Smooth muscle cell of the brain vasculature (primary cell): ENCODE data around the gene SCEL.
"Not testable (repeated sequence)": the region's sequence is repeated elsewhere in the genome, so short reads cannot be mapped to it uniquely, and the experiment has no call there.

Experiments
- DNase-seq: peaks from one replicate; pipeline ENCODE4 v3.0.0-alpha.2; 2012; ENCODE audit warnings: low read depth, low spot score

The SCEL gene

GRCh38 chr13:77535448-77535847, at the start of gene SCEL:
SCEL (plus strand) TSS chr13:77535706; CDS start chr13:77555876, 20,170 bp downstream.
- no peak for DNase-seq

DNA sequence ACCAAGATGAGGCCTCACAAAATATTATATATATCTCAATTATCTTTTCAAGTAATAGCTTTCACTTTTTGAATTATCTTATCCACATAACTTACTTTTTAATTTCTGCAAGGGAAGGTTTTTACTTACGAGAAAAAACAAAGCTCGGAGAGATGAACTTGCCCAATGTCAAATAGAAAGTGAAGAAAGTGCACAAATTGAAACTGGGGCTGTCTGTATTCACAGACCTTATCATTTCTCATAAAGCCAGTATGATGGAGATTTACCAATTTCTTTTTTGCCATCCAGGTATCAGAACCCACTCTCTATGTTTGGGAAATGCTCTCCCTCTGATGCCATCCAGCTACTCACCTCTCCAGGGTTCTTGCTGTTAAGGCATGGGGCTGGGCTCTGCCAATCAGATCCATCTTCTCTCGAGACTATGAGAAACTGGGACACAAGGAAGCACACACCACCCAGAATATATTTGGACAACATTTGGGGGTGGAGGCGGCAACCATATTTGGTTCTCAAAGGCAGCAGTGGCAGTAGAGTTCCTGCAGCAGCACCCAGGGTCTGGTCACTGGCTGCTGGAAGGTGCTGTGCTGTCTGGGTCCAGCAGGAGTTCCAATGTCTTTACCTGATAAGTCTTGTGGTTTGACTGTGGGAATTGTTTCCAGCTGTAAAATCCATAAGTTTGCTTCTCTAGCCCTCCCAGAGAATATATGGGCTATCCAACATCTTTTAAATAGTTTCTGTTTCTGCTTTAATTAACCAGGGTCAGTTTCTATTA, 45.8 kb upstream of the SCEL start:
- no peak for DNase-seq

DNA sequence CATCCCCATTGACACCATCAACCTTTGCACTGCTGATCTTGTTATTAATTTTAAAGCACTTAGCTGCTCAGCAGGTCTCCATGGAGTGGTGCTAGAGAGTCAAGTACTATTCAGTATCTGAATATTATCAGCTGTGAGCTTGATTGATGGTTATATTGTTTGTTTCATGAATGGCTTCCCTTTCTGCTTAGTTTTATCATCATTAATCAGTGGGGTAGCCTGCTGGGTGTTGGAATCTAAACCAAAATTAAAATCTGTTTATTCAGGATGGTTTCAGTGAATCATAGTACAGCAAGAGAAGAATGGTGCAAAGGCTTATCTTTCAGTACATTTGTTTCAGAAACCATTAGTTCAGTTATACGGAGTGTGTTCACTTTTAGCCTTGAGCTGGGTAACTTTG, 42.5 kb upstream of the SCEL start:
- no peak for DNase-seq

GRCh38 chr13:77494226-77494625, 41.3 kb upstream of the SCEL start:
- DNase-seq = no peak

DNA sequence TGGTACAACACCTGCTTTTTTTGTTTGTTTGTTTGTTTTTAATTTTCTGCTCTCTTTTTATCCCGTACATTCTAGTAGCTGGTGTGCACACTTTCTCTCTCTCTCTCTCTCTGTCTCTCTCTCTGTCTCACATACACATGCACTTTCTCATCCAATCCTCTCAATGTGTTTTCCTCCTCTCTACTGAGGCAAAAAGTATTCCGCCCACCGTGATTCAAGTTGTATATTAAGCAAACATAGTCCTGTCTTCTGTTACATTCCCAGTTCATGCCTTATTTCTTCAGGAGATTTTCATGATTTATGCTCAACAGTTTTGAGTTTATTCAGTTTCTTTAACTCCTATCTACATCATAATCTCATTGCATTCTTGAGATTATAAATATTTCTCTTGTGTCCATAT, 38.2 kb upstream of the SCEL start:
- DNase-seq = no peak

GRCh38 chr13:77497835-77498234, 37.7 kb upstream of the SCEL start:
- DNase-seq = no peak

GRCh38 chr13:77502104-77502720, 33.3 kb upstream of the SCEL start:
- DNase-seq = no peak

DNA sequence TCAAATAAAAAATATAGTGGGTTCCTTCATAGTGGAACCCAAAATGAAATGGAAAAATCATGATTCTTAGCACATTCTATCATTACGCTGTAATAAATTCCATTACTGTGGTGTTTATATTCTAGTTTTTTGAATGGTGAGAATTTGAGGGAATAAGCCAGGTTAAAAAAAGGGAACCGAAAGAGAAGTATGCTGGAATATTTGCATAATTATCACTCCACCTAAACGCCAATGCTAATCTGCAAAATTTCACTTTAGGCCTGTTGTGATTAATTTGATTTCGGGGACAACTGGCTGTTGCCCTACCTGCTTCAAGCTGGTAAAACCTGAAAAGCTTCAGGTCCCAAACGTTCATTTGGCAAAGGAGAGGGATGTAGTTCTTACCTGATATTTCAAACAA, 32.1 kb upstream of the SCEL start:
- DNase-seq = no peak

DNA sequence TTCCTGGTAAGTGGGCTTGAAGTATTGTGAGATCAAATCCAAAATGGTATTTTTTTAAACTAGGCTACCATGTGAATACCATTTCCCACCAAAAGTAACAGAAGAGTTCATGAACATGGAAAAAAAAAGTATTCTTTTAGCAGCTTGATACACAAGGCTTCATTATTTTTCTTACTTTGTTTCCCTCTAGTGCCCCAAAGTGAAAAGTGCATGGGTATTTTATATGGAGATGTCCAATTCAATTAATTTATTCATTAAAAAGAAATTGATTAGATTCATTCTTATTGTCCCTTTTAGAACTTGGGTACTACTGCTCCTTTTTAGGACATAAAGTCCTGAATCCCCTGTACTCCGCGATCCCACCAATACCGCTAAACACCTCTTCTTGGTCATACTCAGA, 28.6 kb upstream of the SCEL start:
- DNase-seq = no peak

DNA sequence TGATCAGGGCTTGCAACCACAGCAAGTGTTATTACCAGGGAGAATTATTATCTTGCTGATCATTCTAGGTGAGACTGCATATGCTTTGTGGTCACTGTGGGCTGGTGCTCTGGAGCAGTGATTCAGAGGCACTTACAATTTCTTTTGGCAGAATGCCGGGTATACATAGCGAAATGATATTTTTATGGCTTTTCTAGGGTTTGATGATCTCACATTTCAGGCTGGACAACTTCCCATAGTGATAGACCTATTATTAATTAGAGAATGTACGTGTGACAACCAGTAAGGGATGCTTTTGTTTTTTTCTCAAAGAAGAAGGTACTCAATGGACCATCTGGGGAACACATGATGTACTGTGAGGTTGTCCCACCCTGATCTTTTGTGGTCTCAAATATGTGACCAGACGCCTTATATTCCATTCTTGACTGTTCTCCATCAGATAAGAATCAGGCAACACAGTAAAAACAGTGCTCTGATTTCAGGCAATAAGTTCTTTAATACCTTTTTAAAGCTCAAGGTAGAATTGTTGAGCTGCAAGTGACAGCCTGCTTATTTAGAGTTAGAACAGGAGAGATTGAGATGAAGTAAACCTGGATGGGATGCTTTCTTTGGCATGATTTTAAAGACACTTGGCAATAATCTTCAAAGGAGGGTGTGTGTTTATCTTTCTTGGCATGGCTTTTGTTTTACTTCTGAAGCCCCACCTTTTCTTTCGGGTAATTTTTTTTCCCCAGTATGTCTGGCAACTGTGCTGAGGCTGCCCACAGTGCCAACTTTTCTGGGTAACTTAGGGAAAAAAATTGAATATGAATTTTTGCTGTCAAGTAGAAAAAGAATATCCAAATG, 27.4 kb upstream of the SCEL start:
- DNase-seq = no peak

GRCh38 chr13:77508959-77509620, 26.4 kb upstream of the SCEL start:
- no peak for DNase-seq

GRCh38 chr13:77510156-77510555, 25.4 kb upstream of the SCEL start:
- no peak for DNase-seq

GRCh38 chr13:77511552-77511951, 24.0 kb upstream of the SCEL start:
- no peak for DNase-seq

DNA sequence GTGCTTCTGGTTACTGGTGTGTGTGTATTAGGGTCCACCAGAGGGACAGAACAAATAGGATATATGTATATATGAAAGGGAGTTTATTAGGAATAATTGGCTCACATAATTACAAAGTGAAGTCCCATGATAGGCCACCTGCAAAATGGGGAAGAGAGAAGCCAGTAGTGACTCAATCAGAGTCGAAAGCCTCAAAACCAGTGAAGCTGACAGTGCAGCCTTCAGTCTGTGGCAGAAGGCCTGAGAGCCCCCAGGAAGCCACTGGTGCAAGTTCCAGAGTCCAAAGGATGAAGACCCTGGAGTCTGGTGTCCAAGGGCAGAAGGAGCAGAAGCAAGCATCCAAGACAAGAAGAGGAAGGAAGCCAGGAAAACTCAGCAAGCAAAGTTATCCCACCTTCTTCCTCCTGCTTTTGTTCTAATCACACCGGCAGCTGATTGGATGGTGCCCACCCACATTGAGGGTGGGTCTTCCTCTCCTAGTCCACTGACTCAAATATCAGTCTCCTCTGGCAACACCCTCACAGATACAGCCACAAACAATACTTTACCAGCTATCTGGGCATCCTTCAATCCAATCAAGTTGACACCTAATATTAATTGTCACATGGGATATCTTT, 21.7 kb upstream of the SCEL start:
- no peak for DNase-seq

DNA sequence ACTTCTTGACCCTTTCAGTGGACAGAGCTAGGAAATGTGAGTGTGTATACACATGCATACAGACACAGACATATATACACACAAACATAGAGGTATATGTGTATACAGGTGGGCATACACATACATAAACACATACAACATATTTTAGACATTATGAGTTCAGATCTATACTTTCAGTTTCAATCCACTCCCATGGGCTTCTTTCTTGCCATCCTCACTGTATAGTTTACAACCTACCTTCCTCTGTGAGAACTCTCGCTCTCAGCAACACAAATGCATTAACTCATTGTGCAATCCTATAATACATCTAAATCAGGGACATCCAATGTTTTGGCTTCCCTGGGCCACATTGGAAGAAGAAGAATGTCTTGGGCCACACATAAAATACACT, 21.2 kb upstream of the SCEL start:
- no peak for DNase-seq

DNA sequence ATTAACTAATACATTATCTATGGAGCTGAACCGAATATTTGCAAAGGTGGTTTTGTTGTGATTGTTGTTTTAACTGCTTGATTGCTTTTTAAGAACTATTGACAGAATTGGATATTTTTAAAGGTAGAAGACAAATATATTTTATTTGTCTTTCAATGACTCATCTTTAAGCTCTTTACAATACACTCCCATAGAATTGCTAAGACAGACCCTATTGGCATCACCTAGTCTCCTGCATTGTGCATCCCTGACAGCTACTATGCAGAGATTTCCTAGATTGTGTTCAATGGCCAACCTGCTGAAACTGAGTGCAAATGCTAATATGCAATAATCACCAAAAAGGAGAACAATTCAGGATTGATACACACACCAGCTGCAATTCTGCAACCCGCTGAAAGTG, 19.7 kb upstream of the SCEL start:
- DNase-seq = no peak

DNA sequence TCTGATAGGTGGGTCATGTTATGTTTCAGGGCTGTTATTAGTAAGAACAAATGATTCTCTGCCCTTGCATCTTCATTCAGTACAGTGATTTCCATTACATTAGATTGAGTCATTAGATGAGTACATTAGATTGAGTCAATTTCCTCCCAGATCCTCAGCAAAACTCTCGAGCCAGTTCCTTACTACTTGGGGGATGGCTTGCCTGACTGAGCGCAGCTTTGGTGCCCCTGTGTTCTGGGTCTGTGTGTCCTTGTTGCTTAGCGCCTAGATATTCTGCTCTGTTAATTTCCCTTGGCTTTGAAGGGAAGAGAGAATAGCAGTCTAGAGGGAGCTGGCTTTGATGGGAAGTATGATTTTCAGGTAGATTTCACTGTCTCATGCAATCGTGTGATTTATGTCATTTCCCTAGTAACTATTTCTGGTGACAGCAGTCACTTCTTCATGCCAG, 19.1 kb upstream of the SCEL start:
- no peak for DNase-seq

DNA sequence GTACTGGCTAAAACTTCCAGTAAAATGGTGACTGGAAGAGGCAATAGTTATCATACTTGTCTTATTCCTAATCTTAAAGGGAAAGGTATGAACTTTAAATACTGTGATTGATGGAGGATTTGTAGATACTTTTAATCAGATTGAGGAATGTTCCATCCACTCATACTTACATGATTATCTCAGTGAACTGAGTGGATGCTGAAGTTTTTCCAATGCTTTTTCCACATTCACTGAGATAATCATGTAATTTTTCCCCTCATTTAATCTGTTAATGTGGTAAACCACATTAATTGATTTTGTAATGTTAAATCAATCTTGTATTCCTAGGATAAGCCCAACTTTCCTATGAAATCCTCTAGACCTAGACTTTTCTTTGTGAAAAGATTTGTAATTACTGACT, 17.2 kb upstream of the SCEL start:
- DNase-seq = no peak

DNA sequence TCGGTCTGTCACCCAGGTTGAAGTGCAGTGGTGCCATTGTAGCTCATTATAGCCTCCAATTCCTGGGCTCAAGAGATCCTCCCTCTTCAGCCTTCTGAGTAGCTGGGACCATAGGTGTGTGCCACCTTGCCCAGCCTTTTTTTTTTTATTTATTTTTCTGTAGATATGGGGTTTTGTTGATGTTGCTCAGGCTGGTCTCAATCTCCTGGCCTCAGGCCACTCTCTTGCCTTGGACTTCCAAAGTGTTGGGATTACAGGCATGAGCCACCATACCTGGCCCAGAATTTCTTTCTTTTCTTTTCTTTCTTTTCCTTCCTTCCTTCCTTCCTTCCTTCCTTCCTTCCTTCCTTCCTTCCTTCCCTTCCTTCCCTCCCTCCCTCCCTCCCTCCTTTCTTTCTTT, 16.1 kb upstream of the SCEL start:
- DNase-seq = not testable (repeated sequence)

DNA sequence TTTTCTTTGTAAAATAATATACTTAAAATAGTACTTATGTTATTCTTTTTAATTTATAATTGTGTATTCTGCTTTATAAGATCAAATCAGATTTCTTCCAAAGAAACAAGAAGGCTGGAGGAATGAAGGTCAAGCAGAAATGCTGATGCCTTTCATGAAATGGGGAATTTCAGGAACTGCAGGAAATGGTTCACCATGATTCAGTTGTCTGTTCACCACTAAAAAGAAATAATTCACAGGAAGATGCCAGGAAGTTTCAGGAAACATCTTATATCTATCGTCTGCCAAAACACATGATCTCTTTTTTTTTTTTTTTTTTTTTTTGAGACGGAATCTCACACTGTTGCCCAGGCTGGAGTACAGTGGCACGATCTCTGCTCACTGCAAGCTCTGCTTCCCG, 15.7 kb upstream of the SCEL start:
- no peak for DNase-seq

- no peak for DNase-seq
Measured at GRCh38 chr13:77521194-77521593, 14.3 kb upstream of the SCEL start.
